A204.1 (cell line): ENCODE results near the gene CHRNA9.

Experiments used
- FAIRE-seq: peaks from 2 replicates; lab custom pipeline; 2012; peaks lifted over from hg19 to GRCh38; lab: Jason Lieb, UNC

Gene CHRNA9

GRCh38 chr4:40340030-40340429 lies 4.9 kb downstream of the CHRNA9 start:
- FAIRE-seq: no peak

GRCh38 chr4:40347472-40347871 lies 12.3 kb downstream of the CHRNA9 start:
- no peak for FAIRE-seq

- no peak for FAIRE-seq
Measured at GRCh38 chr4:40348000-40348399, 12.9 kb downstream of the CHRNA9 start.

GRCh38 chr4:40349561-40350198 lies 14.5 kb downstream of the CHRNA9 start:
- FAIRE-seq: no peak

GRCh38 chr4:40350627-40351227 lies 15.6 kb downstream of the CHRNA9 start:
- no peak for FAIRE-seq

- no peak for FAIRE-seq
Measured at GRCh38 chr4:40354158-40354557, 19.0 kb downstream of the CHRNA9 start.

- FAIRE-seq: no peak
Measured at GRCh38 chr4:40355131-40355530, 20.0 kb downstream of the CHRNA9 start.

GRCh38 chr4:40357738-40358137 lies 22.6 kb downstream of the CHRNA9 start:
- FAIRE-seq: no peak

- FAIRE-seq: no peak
Measured at GRCh38 chr4:40361338-40361737, 26.2 kb downstream of the CHRNA9 start.

- no peak for FAIRE-seq
Measured at GRCh38 chr4:40363382-40363920, 28.3 kb downstream of the CHRNA9 start.

- FAIRE-seq: no peak
Measured at GRCh38 chr4:40363945-40364344, 28.8 kb downstream of the CHRNA9 start.

- FAIRE-seq: no peak
Measured at GRCh38 chr4:40365766-40366165, 30.6 kb downstream of the CHRNA9 start.

GRCh38 chr4:40367451-40367850 lies 32.3 kb downstream of the CHRNA9 start:
- FAIRE-seq: no peak

GRCh38 chr4:40369437-40370274 lies 34.5 kb downstream of the CHRNA9 start:
- no peak for FAIRE-seq

- no peak for FAIRE-seq
Measured at GRCh38 chr4:40372651-40373050, 37.5 kb downstream of the CHRNA9 start.

GRCh38 chr4:40373636-40374035 lies 38.5 kb downstream of the CHRNA9 start:
- FAIRE-seq: no peak

- FAIRE-seq: no peak
Measured at GRCh38 chr4:40375095-40375494, 40.0 kb downstream of the CHRNA9 start.

GRCh38 chr4:40375620-40376019 lies 40.5 kb downstream of the CHRNA9 start:
- no peak for FAIRE-seq

GRCh38 chr4:40377512-40378365 lies 42.6 kb downstream of the CHRNA9 start:
- no peak for FAIRE-seq

GRCh38 chr4:40378619-40379018 lies 43.5 kb downstream of the CHRNA9 start:
- FAIRE-seq: no peak

- no peak for FAIRE-seq
Measured at GRCh38 chr4:40379248-40379647, 44.1 kb downstream of the CHRNA9 start.

- FAIRE-seq: no peak
Measured at GRCh38 chr4:40380647-40381046, 45.5 kb downstream of the CHRNA9 start.
